Osteocyte (in vitro differentiated cells): ENCODE measurements around the gene TMOD4. TPM values are rescaled to one million over a fixed set of nuclear protein-coding genes. Genes with fewer than 3 reads are reported as not detected.

Source experiments
- DNase-seq: peaks from one replicate; pipeline ENCODE4 v3.0.0; 2021; ENCODE audit warnings: mixed read lengths; ENCODE audit not compliant: unreplicated experiment; ENCODE audit errors: extremely low spot score
- H3K27ac Mint-ChIP-seq: one replicate; pipeline ENCODE4 v1.8.0; 2021; ENCODE audit warnings: mild to moderate bottlenecking, mixed read lengths; ENCODE audit not compliant: unreplicated experiment
- H3K27me3 Mint-ChIP-seq: one replicate; pipeline ENCODE4 v1.8.0; 2021; ENCODE audit warnings: mixed read lengths; ENCODE audit not compliant: unreplicated experiment
- H3K36me3 Mint-ChIP-seq: one replicate; pipeline ENCODE4 v1.8.0; 2021; ENCODE audit warnings: mixed read lengths; ENCODE audit not compliant: unreplicated experiment
- H3K4me1 Mint-ChIP-seq: one replicate; pipeline ENCODE4 v1.8.0; 2021; ENCODE audit warnings: mixed read lengths; ENCODE audit not compliant: unreplicated experiment
- H3K4me3 Mint-ChIP-seq: one replicate; pipeline ENCODE4 v1.8.0; 2021; ENCODE audit warnings: mild to moderate bottlenecking, moderate library complexity, mixed read lengths; ENCODE audit not compliant: unreplicated experiment
- H3K9me3 Mint-ChIP-seq: one replicate; pipeline ENCODE4 v1.8.0; 2021; ENCODE audit warnings: mixed read lengths; ENCODE audit not compliant: unreplicated experiment
- CTCF ChIP-seq: fragments of 200-600 bp; sonication (generic); IDR thresholded peaks from 2 replicates; pipeline ENCODE4 v1.5.0; 2021; ENCODE audit warnings: antibody characterized with exemption, mild to moderate bottlenecking, moderate library complexity
- total RNA-seq: library from RNA; stranded (reverse); gene quantifications from 2 replicates; pipeline ENCODE4 v1.2.1, GENCODE V29; 2021

TMOD4 gene
- total RNA-seq, 1 donor from 2014 or later, result not detected

GRCh38 chr1:151128800-151129199, 47.0 kb downstream of the TMOD4 start:
- Mint-ChIP-seq H3K27me3 (peaks cover 6% of the 10 kb centered on the region), H3K4me1 (peaks cover 12% of the 10 kb centered on the region), H3K27ac (no peak overlapping the region), H3K4me3 (no peak overlapping the region), H3K36me3 (peaks cover 4% of the 10 kb centered on the region), H3K9me3 (no peaks in the 10 kb centered on the region)
- DNase-seq, result no peak
- no peak for TF ChIP-seq CTCF

GRCh38 chr1:151124763-151125403, 50.9 kb downstream of the TMOD4 start:
- H3K27ac Mint-ChIP-seq, result no peak overlapping the region
- H3K36me3 Mint-ChIP-seq, result peaks cover 13% of the 10 kb centered on the region
- H3K4me3 Mint-ChIP-seq, result no peak overlapping the region
- DNase-seq, result no peak
- TF ChIP-seq CTCF, result no peak
- H3K4me1 Mint-ChIP-seq, result no peaks in the 10 kb centered on the region
- no peaks in the 10 kb centered on the region for H3K27me3 Mint-ChIP-seq
- no peaks in the 10 kb centered on the region for H3K9me3 Mint-ChIP-seq

Other genes with a start within 250 kb of the TMOD4 start
- 53.5 and 59.8 TPM in 2 replicates for gene SETDB1, start 249.6 kb downstream of the TMOD4 start, total RNA-seq
- 240 and 261 TPM in 2 replicates for gene CERS2, start 201.1 kb downstream of the TMOD4 start, total RNA-seq
- gene ANXA9, start 193.7 kb downstream of the TMOD4 start, total RNA-seq, result not detected in 2 replicates
- gene MINDY1, start 169.1 kb downstream of the TMOD4 start, total RNA-seq, result 22.2 and 24.3 TPM in 2 replicates
- 18.2 and 20.5 TPM in 2 replicates for gene PRUNE1, start 167.5 kb downstream of the TMOD4 start, total RNA-seq
- gene BNIPL, start 139.4 kb downstream of the TMOD4 start, total RNA-seq, result 0.55 and 0.81 TPM in 2 replicates
- gene C1orf56, start 128.2 kb downstream of the TMOD4 start, total RNA-seq, result 4.7 and 5.2 TPM in 2 replicates
- 67.1 and 69.9 TPM in 2 replicates for gene CDC42SE1, start 116.4 kb downstream of the TMOD4 start, total RNA-seq
- 21.0 and 22.1 TPM in 2 replicates for gene MLLT11, start 115.6 kb downstream of the TMOD4 start, total RNA-seq
- gene GABPB2, start 105.2 kb downstream of the TMOD4 start, total RNA-seq, result 11.1 and 12.4 TPM in 2 replicates
- gene SEMA6C, start 29.4 kb downstream of the TMOD4 start, total RNA-seq, result 24.7 and 28.2 TPM in 2 replicates
- gene TNFAIP8L2, start 19.3 kb downstream of the TMOD4 start, total RNA-seq, result not detected in 2 replicates
- 12.6 and 13.3 TPM in 2 replicates for gene LYSMD1, start 10.1 kb downstream of the TMOD4 start, total RNA-seq
- 45.0 and 49.8 TPM in 2 replicates for gene SCNM1, start 9.8 kb downstream of the TMOD4 start, total RNA-seq
- 77.5 and 91.6 TPM in 2 replicates for gene VPS72, start 14.2 kb upstream of the TMOD4 start, total RNA-seq
- gene PIP5K1A, start 22.6 kb upstream of the TMOD4 start, total RNA-seq, result 84.4 and 89.5 TPM in 2 replicates
- gene PSMD4, start 78.8 kb upstream of the TMOD4 start, total RNA-seq, result 133 and 150 TPM in 2 replicates
- gene ZNF687, start 106.3 kb upstream of the TMOD4 start, total RNA-seq, result 23.7 and 25.9 TPM in 2 replicates
- 66.9 and 74.1 TPM in 2 replicates for gene PI4KB, start 151.4 kb upstream of the TMOD4 start, total RNA-seq
- 36.7 and 37.9 TPM in 2 replicates for gene RFX5, start 171.3 kb upstream of the TMOD4 start, total RNA-seq
- gene SELENBP1, start 196.7 kb upstream of the TMOD4 start, total RNA-seq, result 8.1 and 10.2 TPM in 2 replicates
- gene PSMB4, start 223.6 kb upstream of the TMOD4 start, total RNA-seq, result 272 and 280 TPM in 2 replicates